Diencephalon (tissue), 1 donor: ENCODE results near the gene ZNF281. TPM values are rescaled to one million over a fixed set of nuclear protein-coding genes. Genes with fewer than 3 reads are reported as not detected.

Experiments
- total RNA-seq: library from RNA; depleted of rRNA; stranded (reverse); fragments of >200 nt; gene quantifications from one replicate; pipeline ENCODE4 v1.2.3, GENCODE V29; 2014

The ZNF281 gene, protein sequence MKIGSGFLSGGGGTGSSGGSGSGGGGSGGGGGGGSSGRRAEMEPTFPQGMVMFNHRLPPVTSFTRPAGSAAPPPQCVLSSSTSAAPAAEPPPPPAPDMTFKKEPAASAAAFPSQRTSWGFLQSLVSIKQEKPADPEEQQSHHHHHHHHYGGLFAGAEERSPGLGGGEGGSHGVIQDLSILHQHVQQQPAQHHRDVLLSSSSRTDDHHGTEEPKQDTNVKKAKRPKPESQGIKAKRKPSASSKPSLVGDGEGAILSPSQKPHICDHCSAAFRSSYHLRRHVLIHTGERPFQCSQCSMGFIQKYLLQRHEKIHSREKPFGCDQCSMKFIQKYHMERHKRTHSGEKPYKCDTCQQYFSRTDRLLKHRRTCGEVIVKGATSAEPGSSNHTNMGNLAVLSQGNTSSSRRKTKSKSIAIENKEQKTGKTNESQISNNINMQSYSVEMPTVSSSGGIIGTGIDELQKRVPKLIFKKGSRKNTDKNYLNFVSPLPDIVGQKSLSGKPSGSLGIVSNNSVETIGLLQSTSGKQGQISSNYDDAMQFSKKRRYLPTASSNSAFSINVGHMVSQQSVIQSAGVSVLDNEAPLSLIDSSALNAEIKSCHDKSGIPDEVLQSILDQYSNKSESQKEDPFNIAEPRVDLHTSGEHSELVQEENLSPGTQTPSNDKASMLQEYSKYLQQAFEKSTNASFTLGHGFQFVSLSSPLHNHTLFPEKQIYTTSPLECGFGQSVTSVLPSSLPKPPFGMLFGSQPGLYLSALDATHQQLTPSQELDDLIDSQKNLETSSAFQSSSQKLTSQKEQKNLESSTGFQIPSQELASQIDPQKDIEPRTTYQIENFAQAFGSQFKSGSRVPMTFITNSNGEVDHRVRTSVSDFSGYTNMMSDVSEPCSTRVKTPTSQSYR
- 44.1 TPM for total RNA-seq

GRCh38 chr1:200409761-200410565, at the start of gene ZNF281:
ZNF281 (minus strand) TSS chr1:200410036; CDS start chr1:200409705, 331 bp downstream.

Other genes starting within 250 kb of the ZNF281 start
- gene KIF14, start 210.7 kb upstream of the ZNF281 start, total RNA-seq: 4.2 TPM